ENCODE results near the gene CRADD.

- TF ChIP-seq CTCF (IDR thresholded peaks at IDR 0.05) (no peak), POLR2A (IDR thresholded peaks at IDR 0.05) (no peak)
Measured at GRCh38 chr12:93938317-93938716, 261.1 kb downstream of the CRADD start.
